IMR-90 (cell line): ENCODE results near the gene CLK3. TPM values are rescaled to one million over a fixed set of nuclear protein-coding genes. Genes with fewer than 3 reads are reported as not detected.

Experiments used
- ATAC-seq: fragments of 200-7000 bp; cut with Tn5 transposase; 2 replicates; pipeline ENCODE4 v1.9.1; 2020; ENCODE audit warnings: low read depth, mild to moderate bottlenecking, moderate library complexity
- BruUV-seq: library from RNA; stranded (reverse); fragments of 400-500 nt; replicated peaks from 2 replicates; lab custom pipeline; 2021; lab: Mats Ljungman, UMichigan
- CTCF ChIA-PET: fragments of 300-600 bp; formaldehyde crosslinking; extraction: SDS; loops from one replicate; lab custom pipeline; 2021; ENCODE audit warnings: antibody characterized with exemption; lab: Yijun Ruan, JAX
- POLR2A ChIA-PET: fragments of 300-600 bp; sonication (Branson Sonifier 250); formaldehyde crosslinking; loops from one replicate; lab custom pipeline; 2022; ENCODE audit warnings: antibody characterized with exemption; ENCODE audit not compliant: unreplicated experiment; lab: Charles Lee
- DNase-seq: peaks from one replicate; pipeline ENCODE4 v3.0.0; 2013
- H2AFZ ChIP-seq: replicated peaks from 2 replicates; pipeline ENCODE3; 2013; ENCODE audit warnings: low read length, mild to moderate bottlenecking; ENCODE audit not compliant: poor library complexity
- H2AK5ac ChIP-seq: 2 replicates; pipeline ENCODE4 v1.6.1; 2013; ENCODE audit warnings: low read depth, low read length, inconsistent platforms
- H2AK9ac ChIP-seq: replicated peaks from 2 replicates; pipeline ENCODE3; 2013; ENCODE audit warnings: mild to moderate bottlenecking, low read depth, low read length, moderate library complexity; ENCODE audit not compliant: poor library complexity
- H2BK120ac ChIP-seq: 2 replicates; pipeline ENCODE4 v1.6.1; 2013; ENCODE audit warnings: low read depth, low read length, inconsistent platforms
- H2BK15ac ChIP-seq: 3 replicates; pipeline ENCODE4 v1.6.1; 2013; ENCODE audit warnings: low read depth, low read length, inconsistent platforms
- H2BK20ac ChIP-seq: 2 replicates; pipeline ENCODE4 v1.6.1; 2013; ENCODE audit warnings: low read depth, mild to moderate bottlenecking, inconsistent platforms, low read length, moderate library complexity
- H2BK5ac ChIP-seq: 2 replicates; pipeline ENCODE4 v1.6.1; 2013; ENCODE audit warnings: mild to moderate bottlenecking, low read depth, low read length, inconsistent platforms; ENCODE audit not compliant: poor library complexity, severe bottlenecking
- H3K14ac ChIP-seq: replicated peaks from 2 replicates; pipeline ENCODE4 v1.6.1; 2013; ENCODE audit warnings: low read depth, low read length, inconsistent platforms
- H3K18ac ChIP-seq: 2 replicates; pipeline ENCODE4 v1.6.1; 2013; ENCODE audit warnings: low read depth, low read length, control low read depth
- H3K23ac ChIP-seq: 2 replicates; pipeline ENCODE4 v1.6.1; 2013; ENCODE audit warnings: low read depth, low read length, inconsistent platforms
- H3K27ac ChIP-seq: 2 replicates; pipeline ENCODE4 v1.5.1; 2013; ENCODE audit warnings: mild to moderate bottlenecking, control low read depth, low read length; ENCODE audit not compliant: insufficient read depth
- H3K27me3 ChIP-seq: 2 replicates; pipeline ENCODE4 v1.6.1; 2013; ENCODE audit warnings: low read length; ENCODE audit not compliant: control insufficient read depth, insufficient read depth
- H3K36me3 ChIP-seq: 2 replicates; pipeline ENCODE4 v1.6.1; 2013; ENCODE audit warnings: low read length, mixed read lengths; ENCODE audit not compliant: control insufficient read depth, insufficient read depth
- H3K4ac ChIP-seq: 2 replicates; pipeline ENCODE4 v1.6.1; 2013; ENCODE audit warnings: low read depth, low read length, inconsistent platforms
- H3K4me1 ChIP-seq: 2 replicates; pipeline ENCODE4 v1.6.1; 2013; ENCODE audit warnings: low read length, mixed read lengths; ENCODE audit not compliant: control insufficient read depth, insufficient read depth
- H3K4me2 ChIP-seq: 2 replicates; pipeline ENCODE4 v1.6.1; 2013; ENCODE audit warnings: low read depth, mild to moderate bottlenecking, control low read depth, low read length, moderate library complexity
- H3K4me3 ChIP-seq: 2 replicates; pipeline ENCODE4 v1.5.1; 2013; ENCODE audit warnings: low read depth, mild to moderate bottlenecking, control low read depth, low read length, moderate library complexity; ENCODE audit not compliant: insufficient read depth
- H3K56ac ChIP-seq: 2 replicates; pipeline ENCODE4 v1.6.1; 2013; ENCODE audit warnings: low read length, inconsistent platforms; ENCODE audit not compliant: insufficient read depth; ENCODE audit errors: extremely low read depth
- H3K79me1 ChIP-seq, 2 experiments: 2 replicates each; pipeline ENCODE4 v1.6.1; 2013; ENCODE audit warnings: low read length in 2 of 2, inconsistent platforms in 1 of 2, low read depth in 1 of 2
- H3K9ac ChIP-seq: 2 replicates; pipeline ENCODE4 v1.6.1; 2013; ENCODE audit warnings: low read depth, low read length, control low read depth
- H3K9me1 ChIP-seq: 2 replicates; pipeline ENCODE4 v1.6.1; 2013; ENCODE audit warnings: low read length, inconsistent platforms; ENCODE audit not compliant: insufficient read depth
- H3K9me3 ChIP-seq: 2 replicates; pipeline ENCODE4 v1.6.1; 2013; ENCODE audit warnings: low read length; ENCODE audit not compliant: control insufficient read depth, insufficient read depth
- H4K20me1 ChIP-seq: 2 replicates; pipeline ENCODE4 v1.6.1; 2013; ENCODE audit warnings: low read length, inconsistent platforms; ENCODE audit not compliant: insufficient read depth
- H4K5ac ChIP-seq: 2 replicates; pipeline ENCODE4 v1.6.1; 2013; ENCODE audit warnings: mild to moderate bottlenecking, low read depth, low read length, control low read depth
- H4K8ac ChIP-seq, 2 experiments: 2 replicates each; pipeline ENCODE4 v1.6.1; 2013; ENCODE audit warnings: low read depth in 2 of 2, low read length in 2 of 2, control low read depth in 1 of 2, inconsistent platforms in 1 of 2
- H4K91ac ChIP-seq: 2 replicates; pipeline ENCODE4 v1.6.1; 2013; ENCODE audit warnings: low read depth, low read length, inconsistent platforms; ENCODE audit not compliant: insufficient read depth
- BHLHE40 ChIP-seq: fragments of 150-350 bp; IDR thresholded peaks from 2 replicates; pipeline ENCODE4 v1.6.1; 2016; ENCODE audit warnings: mild to moderate bottlenecking, low read depth, low read length
- CEBPB ChIP-seq: IDR thresholded peaks from 2 replicates; pipeline ENCODE4 v1.6.1; 2012; ENCODE audit warnings: low read depth, low read length, improper control_type of control experiment
- CHD1 ChIP-seq: IDR thresholded peaks from 2 replicates; pipeline ENCODE4 v1.6.1; 2012; ENCODE audit warnings: low read depth, low read length, improper control_type of control experiment
- CTCF ChIP-seq: conservative IDR thresholded peaks from 2 replicates; pipeline ENCODE4 v1.5.1; 2012; ENCODE audit warnings: mild to moderate bottlenecking, low read depth, low read length, improper control_type of control experiment
- ELK1 ChIP-seq: fragments of 150-350 bp; IDR thresholded peaks from 2 replicates; pipeline ENCODE4 v1.6.1; 2016; ENCODE audit warnings: low read depth, mild to moderate bottlenecking, low read length, moderate library complexity, borderline replicate concordance
- FOS ChIP-seq: fragments of 150-350 bp; IDR thresholded peaks from 2 replicates; pipeline ENCODE4 v1.6.1; 2016; ENCODE audit warnings: low read depth, low read length
- MAFK ChIP-seq: IDR thresholded peaks from 2 replicates; pipeline ENCODE4 v1.6.1; 2012; ENCODE audit warnings: low read depth, low read length, improper control_type of control experiment
- MAZ ChIP-seq: IDR thresholded peaks from 2 replicates; pipeline ENCODE4 v1.6.1; 2012; ENCODE audit warnings: low read depth, mild to moderate bottlenecking, low read length, improper control_type of control experiment, moderate library complexity, borderline replicate concordance
- MXI1 ChIP-seq: IDR thresholded peaks from 2 replicates; pipeline ENCODE4 v1.6.1; 2012; ENCODE audit warnings: low read depth, mild to moderate bottlenecking, low read length, moderate library complexity, borderline replicate concordance
- NFE2L2 ChIP-seq: fragments of 150-350 bp; IDR thresholded peaks from 2 replicates; pipeline ENCODE4 v1.6.1; 2016; ENCODE audit warnings: low read depth, mild to moderate bottlenecking, low read length
- POLR2A ChIP-seq: IDR thresholded peaks from 2 replicates; pipeline ENCODE4 v1.6.1; 2012; ENCODE audit warnings: mild to moderate bottlenecking, low read depth, low read length
- RAD21 ChIP-seq: IDR thresholded peaks from 2 replicates; pipeline ENCODE4 v1.6.1; 2012; ENCODE audit warnings: low read length, improper control_type of control experiment
- RCOR1 ChIP-seq: IDR thresholded peaks from 2 replicates; pipeline ENCODE4 v1.6.1; 2012; ENCODE audit warnings: mild to moderate bottlenecking, low read length, improper control_type of control experiment; ENCODE audit not compliant: insufficient replicate concordance
- RFX5 ChIP-seq: IDR thresholded peaks from 2 replicates; pipeline ENCODE4 v1.8.0; 2012; ENCODE audit warnings: low read depth, mild to moderate bottlenecking, low read length, moderate library complexity
- SMC3 ChIP-seq: fragments of 150-350 bp; IDR thresholded peaks from 2 replicates; pipeline ENCODE4 v1.6.1; 2016; ENCODE audit warnings: low read depth, mild to moderate bottlenecking, antibody characterized with exemption, low read length, moderate library complexity
- USF2 ChIP-seq: fragments of 150-350 bp; IDR thresholded peaks from 2 replicates; pipeline ENCODE4 v1.6.1; 2017; ENCODE audit warnings: mild to moderate bottlenecking, antibody characterized with exemption, low read length, low read depth
- WGBS, 2 experiments: methylation state at CpG; one replicate each; pipeline versions ENCODE4 v1.1.5 to v1.1.7; 2013; ENCODE audit warnings: missing lambda C conversion rate in 2 of 2; ENCODE audit not compliant: insufficient read length in 1 of 2; ENCODE audit errors: extremely low coverage in 2 of 2; 5-methylcytosine and 5-hydroxymethylcytosine counted together
- dilution Hi-C: fragments of 300-500 bp; cut with HindIII; formaldehyde crosslinking; loops from one replicate; pipeline ENCODE4 v1.14.3; 2018; ENCODE audit warnings: low sequenced_read_pairs; ENCODE audit not compliant: unreplicated experiment
- in situ Hi-C: fragments of 300-500 bp; cut with MboI; formaldehyde crosslinking; loops from 3 replicates; pipeline ENCODE4 v1.14.3; 2019; ENCODE audit warnings: low sequenced_read_pairs, inconsistent platforms, mixed read lengths
- intact Hi-C: fragments of 100-400 bp; cut with micrococcal nuclease; formaldehyde crosslinking; loops from 2 replicates; pipeline ENCODE4 v1.10.0; 2022
- polyA plus RNA-seq, 3 experiments: library from polyadenylated mRNA; depleted of rRNA; stranded (reverse); fragments of >200 nt; gene quantifications; 2 replicates each; pipeline ENCODE4 v1.2.3, GENCODE V29; 2012; ENCODE audit warnings: low replicate concordance in 1 of 3
- total RNA-seq: library from RNA; depleted of rRNA; stranded (reverse); fragments of >200 nt; gene quantifications from 2 replicates; pipeline ENCODE4 v1.2.3, GENCODE V29; 2012

CLK3 gene
- total and polyA plus RNA-seq, 2 of the 4 experiments (the other 2 are of a cell fraction): 84.7 to 117 TPM

GRCh38 chr15:74578496-74578994 lies 37.1 kb upstream of the CLK3 start:
- H3K18ac ChIP-seq: no peak overlapping the region
- DNase-seq: no peak
- no peak overlapping the region for H2BK120ac ChIP-seq
- no peak overlapping the region for H2BK20ac ChIP-seq
- H3K4me1 ChIP-seq: no peaks in the 10 kb centered on the region; the same call in 1 of the 2 replicates
- dilution Hi-C loops: no loop called here
- no peak overlapping the region for H2AFZ ChIP-seq
- peaks cover 3 to 15% of the 10 kb centered on the region in 2 experiments; a peak in 3 of 4 replicates for H3K79me1 ChIP-seq
- no peaks in the 10 kb centered on the region for H3K27me3 ChIP-seq
- no peak overlapping the region for H2AK5ac ChIP-seq
- H3K9me1 ChIP-seq: 0 out of 2 replicates have a peak, but pooled peaks cover 2% of the 10 kb centered on the region
- BruUV-seq: no TSS peak
- H2BK5ac ChIP-seq: no peak overlapping the region
- no peak overlapping the region for H3K27ac ChIP-seq
- ChIA-PET POLR2A (no interaction called here), CTCF (interaction anchor here (0.6 kb wide), 1 partner anchor 28 kb away, joined by 3 read pairs; no protein-coding TSS in a partner anchor)
- in situ Hi-C loops: no loop called here
- no peak overlapping the region for H3K56ac ChIP-seq
- no peak overlapping the region for H3K4me2 ChIP-seq
- H3K36me3 ChIP-seq: peaks cover 21% of the 10 kb centered on the region
- H4K8ac ChIP-seq: no peak overlapping the region
- H4K20me1 ChIP-seq: no peaks in the 10 kb centered on the region; the same call in 1 of the 2 replicates
- no peaks in the 10 kb centered on the region for H3K9me3 ChIP-seq
- no peak overlapping the region for H2BK15ac ChIP-seq
- TF ChIP-seq POLR2A (no peak), CTCF (no peak), FOS (no peak), USF2 (no peak), ELK1 (no peak), MXI1 (no peak), RCOR1 (no peak), CEBPB (no peak), RFX5 (no peak), RAD21 (no peak), BHLHE40 (no peak), NFE2L2 (no peak), CHD1 (no peak), SMC3 (no peak), MAZ (no peak), MAFK (no peak)
- ATAC-seq: no peak
- WGBS, 2 experiments: 100% methylated on average over 2 of the region's 3 CpGs; no CpG with 5 or more reads in 1 of the 2 experiments
- no peak overlapping the region for H3K4me3 ChIP-seq
- H3K23ac ChIP-seq: no peak overlapping the region
- no peak overlapping the region for H4K5ac ChIP-seq
- intact Hi-C loops: no loop called here
- no peak overlapping the region for H3K4ac ChIP-seq
- no peak overlapping the region for H4K91ac ChIP-seq
- no peak overlapping the region for H3K14ac ChIP-seq
- H2AK9ac ChIP-seq: no peak overlapping the region
- no peak overlapping the region for H3K9ac ChIP-seq
